ENCODE data around the gene OR13C9. TPM values are rescaled to one million over a fixed set of nuclear protein-coding genes. Genes with fewer than 3 reads are reported as not detected.
"Not testable (repeated sequence)": the region's sequence is repeated elsewhere in the genome, so short reads cannot be mapped to it uniquely, and the experiment has no call there.

OR13C9 gene
- total RNA-seq: not detected

GRCh38 chr9:104618104-104618503, at the start of gene OR13C9:
Gene OR13C9 (minus strand): TSS chr9:104618204. CDS start chr9:104618204, 0 bp downstream.
- Histone ChIP-seq H3K27ac (ENCODE audit: low read depth, low read length) (no peak within 1 kb of the TSS), H3K4me3 (ENCODE audit: low read length in 3 of 3) (no peak within 1 kb of the TSS), H3K4me1 (ENCODE audit: control insufficient read depth in 3 of 3, insufficient read depth in 3 of 3, low read length in 3 of 3) (no peaks in the 10 kb centered on the region), H3K9me3 (ENCODE audit: control insufficient read depth in 3 of 3, low read length in 3 of 3) (no peaks in the 10 kb centered on the region), H3K9ac (ENCODE audit: low read depth in 1 of 3, low read length in 3 of 3) (no peak within 1 kb of the TSS), H3K36me3 (ENCODE audit: control insufficient read depth in 3 of 3, insufficient read depth in 3 of 3, low read length in 3 of 3) (no peaks in the 10 kb centered on the region), H3K27me3 (ENCODE audit: control insufficient read depth in 3 of 3, insufficient read depth in 3 of 3, low read length in 3 of 3) (no peaks in the 10 kb centered on the region)

GRCh38 chr9:104658496-104659195, 40.6 kb upstream of the OR13C9 start:
- Histone ChIP-seq H3K9ac (ENCODE audit: low read depth in 1 of 3, low read length in 3 of 3) (no peak overlapping the region), H3K27me3 (ENCODE audit: control insufficient read depth in 3 of 3, insufficient read depth in 3 of 3, low read length in 3 of 3) (no peaks in the 10 kb centered on the region), H3K4me1 (ENCODE audit: control insufficient read depth in 3 of 3, insufficient read depth in 3 of 3, low read length in 3 of 3) (no peaks in the 10 kb centered on the region), H3K36me3 (ENCODE audit: control insufficient read depth in 3 of 3, insufficient read depth in 3 of 3, low read length in 3 of 3) (no peaks in the 10 kb centered on the region), H3K9me3 (ENCODE audit: control insufficient read depth in 3 of 3, low read length in 3 of 3) (peaks cover 0 to 2% (median 0%) of the 10 kb centered on the region in 3 donors), H3K27ac (ENCODE audit: low read depth, low read length) (no peak overlapping the region), H3K4me3 (ENCODE audit: low read length in 3 of 3) (no peak overlapping the region)

DNA sequence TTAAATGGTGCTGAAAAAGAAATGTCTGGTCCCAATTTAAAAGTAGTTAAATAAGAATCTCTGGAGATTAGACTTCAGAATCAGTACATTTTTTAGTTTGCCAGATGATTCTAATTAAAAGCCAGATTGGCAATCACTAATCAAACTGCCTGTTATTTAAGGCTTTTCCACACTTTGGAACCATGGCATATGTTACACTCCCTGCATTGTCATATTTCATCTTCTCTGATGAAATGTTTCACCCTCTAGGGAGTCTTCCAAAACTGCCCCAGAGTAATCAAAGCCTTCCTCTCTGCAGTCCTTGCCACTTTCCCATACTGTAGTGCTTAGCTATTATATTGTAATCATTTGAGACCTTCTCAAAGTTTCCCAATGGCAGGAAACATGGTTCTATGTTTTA, 17.5 kb upstream of the OR13C9 start:
- Histone ChIP-seq H3K27ac (ENCODE audit: low read depth, low read length) (no peak overlapping the region), H3K4me3 (ENCODE audit: low read length in 3 of 3) (no peak overlapping the region), H3K4me1 (ENCODE audit: control insufficient read depth in 3 of 3, insufficient read depth in 3 of 3, low read length in 3 of 3) (no peaks in the 10 kb centered on the region)

DNA sequence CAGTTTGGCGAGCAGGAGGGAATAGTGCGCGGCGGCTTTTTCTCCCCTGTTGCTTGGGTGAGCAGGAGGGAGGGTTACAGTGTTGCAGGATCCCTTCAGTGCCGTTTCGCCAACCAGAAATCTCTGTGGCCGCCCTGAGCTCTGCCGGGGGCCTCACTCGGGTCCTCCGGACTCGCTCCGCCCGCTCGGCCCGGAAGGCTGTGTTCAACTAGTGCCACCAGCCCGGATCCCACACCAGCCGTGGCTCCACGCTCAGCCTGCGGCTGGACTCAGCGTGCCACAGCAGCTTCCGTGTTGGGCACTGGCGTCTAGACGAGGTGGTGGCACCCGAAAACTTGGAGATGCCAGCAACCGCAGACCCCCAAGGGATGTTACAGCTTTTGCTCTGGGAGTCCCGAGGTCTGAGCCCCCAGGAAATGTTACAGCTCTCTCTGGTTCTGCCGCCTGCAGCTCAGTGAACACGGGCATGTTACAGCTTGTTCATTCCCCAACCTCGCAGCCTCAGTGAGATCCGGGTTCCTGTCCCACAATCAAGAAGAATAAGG, 16.0 kb upstream of the OR13C9 start:
- Histone ChIP-seq H3K27ac (ENCODE audit: low read depth, low read length) (no peak overlapping the region), H3K36me3 (ENCODE audit: control insufficient read depth in 3 of 3, insufficient read depth in 3 of 3, low read length in 3 of 3) (no peaks in the 10 kb centered on the region), H3K27me3 (ENCODE audit: control insufficient read depth in 3 of 3, insufficient read depth in 3 of 3, low read length in 3 of 3) (no peaks in the 10 kb centered on the region), H3K9ac (ENCODE audit: low read depth in 1 of 3, low read length in 3 of 3) (no peak overlapping the region), H3K4me1 (ENCODE audit: control insufficient read depth in 3 of 3, insufficient read depth in 3 of 3, low read length in 3 of 3) (no peaks in the 10 kb centered on the region), H3K9me3 (ENCODE audit: control insufficient read depth in 3 of 3, low read length in 3 of 3) (peaks cover 0 to 9% (median 8%) of the 10 kb centered on the region in 3 donors), H3K4me3 (ENCODE audit: low read length in 3 of 3) (no peak overlapping the region)

More for the DNA sequence above, 17.5 kb upstream of the OR13C9 start:
- Histone ChIP-seq H3K36me3 (ENCODE audit: control insufficient read depth in 3 of 3, insufficient read depth in 3 of 3, low read length in 3 of 3) (no peaks in the 10 kb centered on the region), H3K27me3 (ENCODE audit: control insufficient read depth in 3 of 3, insufficient read depth in 3 of 3, low read length in 3 of 3) (no peaks in the 10 kb centered on the region), H3K9me3 (ENCODE audit: control insufficient read depth in 3 of 3, low read length in 3 of 3) (peaks cover 6 to 14% (median 12%) of the 10 kb centered on the region in 3 donors), H3K9ac (ENCODE audit: low read depth in 1 of 3, low read length in 3 of 3) (no peak overlapping the region)

- H3K4me1 ChIP-seq (ENCODE audit: control insufficient read depth in 3 of 3, insufficient read depth in 3 of 3, low read length in 3 of 3); H3K9ac ChIP-seq (ENCODE audit: low read depth in 1 of 3, low read length in 3 of 3); H3K4me3 ChIP-seq (ENCODE audit: low read length in 3 of 3); H3K9me3 ChIP-seq (ENCODE audit: control insufficient read depth in 3 of 3, low read length in 3 of 3); H3K36me3 ChIP-seq (ENCODE audit: control insufficient read depth in 3 of 3, insufficient read depth in 3 of 3, low read length in 3 of 3); H3K27ac ChIP-seq (ENCODE audit: low read depth, low read length); H3K27me3 ChIP-seq (ENCODE audit: control insufficient read depth in 3 of 3, insufficient read depth in 3 of 3, low read length in 3 of 3): not testable (repeated sequence)
Measured at GRCh38 chr9:104625964-104626363, 8.0 kb upstream of the OR13C9 start.

GRCh38 chr9:104617418-104617817, 586 bp downstream of the OR13C9 start:
- Histone ChIP-seq H3K27me3 (ENCODE audit: control insufficient read depth in 3 of 3, insufficient read depth in 3 of 3, low read length in 3 of 3) (no peaks in the 10 kb centered on the region), H3K9ac (ENCODE audit: low read depth in 1 of 3, low read length in 3 of 3) (no peak overlapping the region), H3K4me1 (ENCODE audit: control insufficient read depth in 3 of 3, insufficient read depth in 3 of 3, low read length in 3 of 3) (no peaks in the 10 kb centered on the region), H3K4me3 (ENCODE audit: low read length in 3 of 3) (no peak overlapping the region), H3K36me3 (ENCODE audit: control insufficient read depth in 3 of 3, insufficient read depth in 3 of 3, low read length in 3 of 3) (no peaks in the 10 kb centered on the region), H3K9me3 (ENCODE audit: control insufficient read depth in 3 of 3, low read length in 3 of 3) (no peaks in the 10 kb centered on the region), H3K27ac (ENCODE audit: low read depth, low read length) (no peak overlapping the region)

DNA sequence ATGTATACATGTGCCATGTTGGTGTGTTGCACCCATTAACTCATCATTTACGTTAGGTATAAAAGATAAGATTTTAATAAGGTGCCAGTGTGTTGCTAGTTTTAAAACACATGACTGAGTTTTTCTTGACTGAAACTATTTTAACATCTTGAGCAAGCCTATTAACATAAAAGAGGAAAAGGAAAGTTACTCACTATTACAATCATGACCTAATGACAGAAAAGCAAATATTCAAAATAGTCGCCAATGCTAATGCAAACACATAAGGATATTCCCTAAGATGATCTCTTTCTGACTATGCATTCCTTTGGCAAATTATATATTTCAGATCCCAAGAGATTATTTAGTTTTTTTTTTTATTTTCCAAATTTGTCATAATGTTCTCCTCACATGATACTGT, 6.8 kb downstream of the OR13C9 start:
- Histone ChIP-seq H3K9ac (ENCODE audit: low read depth in 1 of 3, low read length in 3 of 3) (no peak overlapping the region), H3K4me1 (ENCODE audit: control insufficient read depth in 3 of 3, insufficient read depth in 3 of 3, low read length in 3 of 3) (no peaks in the 10 kb centered on the region), H3K27me3 (ENCODE audit: control insufficient read depth in 3 of 3, insufficient read depth in 3 of 3, low read length in 3 of 3) (no peaks in the 10 kb centered on the region), H3K36me3 (ENCODE audit: control insufficient read depth in 3 of 3, insufficient read depth in 3 of 3, low read length in 3 of 3) (no peaks in the 10 kb centered on the region), H3K4me3 (ENCODE audit: low read length in 3 of 3) (no peak overlapping the region), H3K9me3 (ENCODE audit: control insufficient read depth in 3 of 3, low read length in 3 of 3) (no peaks in the 10 kb centered on the region), H3K27ac (ENCODE audit: low read depth, low read length) (no peak overlapping the region)

DNA sequence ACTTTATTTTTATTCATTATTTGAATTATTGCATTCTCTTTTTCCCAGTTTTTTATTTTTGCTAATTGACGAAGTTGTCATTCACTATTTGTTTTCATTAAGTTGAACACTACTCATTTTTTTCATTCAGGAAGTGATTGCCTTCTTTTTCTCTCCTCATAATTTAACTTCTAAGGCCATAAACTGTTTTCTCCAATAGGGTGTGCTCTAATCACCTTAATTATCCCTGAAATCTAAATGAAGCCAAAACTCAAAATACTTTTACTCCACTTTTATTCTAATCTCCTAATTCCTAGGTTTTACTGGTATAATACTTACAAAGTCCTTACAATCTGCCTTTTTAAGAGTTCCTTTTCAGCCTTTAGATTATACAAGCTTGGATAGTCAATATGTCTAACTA, 9.7 kb downstream of the OR13C9 start:
- H3K36me3 ChIP-seq (ENCODE audit: control insufficient read depth in 3 of 3, insufficient read depth in 3 of 3, low read length in 3 of 3): no peaks in the 10 kb centered on the region

GRCh38 chr9:104606152-104606551, 11.9 kb downstream of the OR13C9 start:
- Histone ChIP-seq H3K9ac (ENCODE audit: low read depth in 1 of 3, low read length in 3 of 3) (no peak overlapping the region), H3K9me3 (ENCODE audit: control insufficient read depth in 3 of 3, low read length in 3 of 3) (no peaks in the 10 kb centered on the region), H3K36me3 (ENCODE audit: control insufficient read depth in 3 of 3, insufficient read depth in 3 of 3, low read length in 3 of 3) (no peaks in the 10 kb centered on the region), H3K27me3 (ENCODE audit: control insufficient read depth in 3 of 3, insufficient read depth in 3 of 3, low read length in 3 of 3) (no peaks in the 10 kb centered on the region), H3K27ac (ENCODE audit: low read depth, low read length) (no peak overlapping the region), H3K4me3 (ENCODE audit: low read length in 3 of 3) (no peak overlapping the region), H3K4me1 (ENCODE audit: control insufficient read depth in 3 of 3, insufficient read depth in 3 of 3, low read length in 3 of 3) (no peaks in the 10 kb centered on the region)

More for the DNA sequence above, 9.7 kb downstream of the OR13C9 start:
- H3K9me3 ChIP-seq (ENCODE audit: control insufficient read depth in 3 of 3, low read length in 3 of 3): no peaks in the 10 kb centered on the region
- no peak overlapping the region for H3K9ac ChIP-seq (ENCODE audit: low read depth in 1 of 3, low read length in 3 of 3)
- H3K4me1 ChIP-seq (ENCODE audit: control insufficient read depth in 3 of 3, insufficient read depth in 3 of 3, low read length in 3 of 3): no peaks in the 10 kb centered on the region
- no peak overlapping the region for H3K4me3 ChIP-seq (ENCODE audit: low read length in 3 of 3)
- no peaks in the 10 kb centered on the region for H3K27me3 ChIP-seq (ENCODE audit: control insufficient read depth in 3 of 3, insufficient read depth in 3 of 3, low read length in 3 of 3)
- no peak overlapping the region for H3K27ac ChIP-seq (ENCODE audit: low read depth, low read length)

DNA sequence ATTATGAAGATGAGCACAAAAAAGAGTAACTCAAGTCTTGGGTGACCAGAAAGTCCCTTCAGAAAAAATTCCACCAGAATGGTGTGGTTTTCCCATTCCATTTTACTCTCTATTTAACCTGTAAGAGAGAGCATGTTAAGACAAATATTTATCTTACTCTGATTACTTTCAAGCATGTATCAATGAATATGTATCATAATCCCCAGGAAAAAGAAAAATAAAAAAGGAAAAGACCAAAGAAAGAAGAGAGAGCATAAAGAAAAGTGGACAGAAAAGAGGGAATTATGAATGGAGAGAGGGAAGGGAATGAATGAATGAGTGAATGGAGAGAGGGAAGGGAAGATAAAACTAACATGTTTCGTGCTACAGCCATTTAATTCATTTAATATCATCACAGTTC, 12.5 kb downstream of the OR13C9 start, which contains the start of gene OR13C2:
TSS of gene OR13C2 (minus strand) at position 101 of the 400 bp plus-strand sequence. CDS start at position 101, 0 bp downstream.
- not testable (repeated sequence) for H3K4me3 ChIP-seq (ENCODE audit: low read length in 3 of 3); H3K4me1 ChIP-seq (ENCODE audit: control insufficient read depth in 3 of 3, insufficient read depth in 3 of 3, low read length in 3 of 3); H3K36me3 ChIP-seq (ENCODE audit: control insufficient read depth in 3 of 3, insufficient read depth in 3 of 3, low read length in 3 of 3); H3K9me3 ChIP-seq (ENCODE audit: control insufficient read depth in 3 of 3, low read length in 3 of 3); H3K9ac ChIP-seq (ENCODE audit: low read depth in 1 of 3, low read length in 3 of 3); H3K27ac ChIP-seq (ENCODE audit: low read depth, low read length); H3K27me3 ChIP-seq (ENCODE audit: control insufficient read depth in 3 of 3, insufficient read depth in 3 of 3, low read length in 3 of 3)
